Measurements from ENCODE around the gene BARX1. TPM values are rescaled to one million over a fixed set of nuclear protein-coding genes. Genes with fewer than 3 reads are reported as not detected.

BARX1 gene
- total RNA-seq, 1 donor from 2014 or later = not detected

DNA sequence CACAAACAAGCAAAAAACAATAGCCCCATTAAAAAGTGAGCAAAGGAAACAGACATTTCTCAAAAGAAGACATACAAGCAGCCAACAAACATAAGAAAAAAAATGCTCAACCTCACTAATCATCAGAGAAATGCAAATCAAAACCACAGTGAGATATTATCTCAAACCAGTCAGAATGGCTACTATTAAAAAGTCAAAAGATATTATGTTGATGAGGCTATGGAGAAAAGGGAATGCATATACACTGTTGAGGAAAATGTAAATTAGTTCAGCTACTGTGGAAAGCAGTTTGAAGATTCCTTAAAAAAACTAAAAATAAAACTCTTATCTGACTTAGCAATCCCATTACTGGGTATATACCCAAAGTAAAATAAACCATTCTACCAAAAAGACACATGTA lies 28.7 kb upstream of the BARX1 start:
- TF ChIP-seq, protein P1, sequence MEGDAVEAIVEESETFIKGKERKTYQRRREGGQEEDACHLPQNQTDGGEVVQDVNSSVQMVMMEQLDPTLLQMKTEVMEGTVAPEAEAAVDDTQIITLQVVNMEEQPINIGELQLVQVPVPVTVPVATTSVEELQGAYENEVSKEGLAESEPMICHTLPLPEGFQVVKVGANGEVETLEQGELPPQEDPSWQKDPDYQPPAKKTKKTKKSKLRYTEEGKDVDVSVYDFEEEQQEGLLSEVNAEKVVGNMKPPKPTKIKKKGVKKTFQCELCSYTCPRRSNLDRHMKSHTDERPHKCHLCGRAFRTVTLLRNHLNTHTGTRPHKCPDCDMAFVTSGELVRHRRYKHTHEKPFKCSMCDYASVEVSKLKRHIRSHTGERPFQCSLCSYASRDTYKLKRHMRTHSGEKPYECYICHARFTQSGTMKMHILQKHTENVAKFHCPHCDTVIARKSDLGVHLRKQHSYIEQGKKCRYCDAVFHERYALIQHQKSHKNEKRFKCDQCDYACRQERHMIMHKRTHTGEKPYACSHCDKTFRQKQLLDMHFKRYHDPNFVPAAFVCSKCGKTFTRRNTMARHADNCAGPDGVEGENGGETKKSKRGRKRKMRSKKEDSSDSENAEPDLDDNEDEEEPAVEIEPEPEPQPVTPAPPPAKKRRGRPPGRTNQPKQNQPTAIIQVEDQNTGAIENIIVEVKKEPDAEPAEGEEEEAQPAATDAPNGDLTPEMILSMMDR (IDR thresholded peaks at IDR 0.05) = no peak

DNA sequence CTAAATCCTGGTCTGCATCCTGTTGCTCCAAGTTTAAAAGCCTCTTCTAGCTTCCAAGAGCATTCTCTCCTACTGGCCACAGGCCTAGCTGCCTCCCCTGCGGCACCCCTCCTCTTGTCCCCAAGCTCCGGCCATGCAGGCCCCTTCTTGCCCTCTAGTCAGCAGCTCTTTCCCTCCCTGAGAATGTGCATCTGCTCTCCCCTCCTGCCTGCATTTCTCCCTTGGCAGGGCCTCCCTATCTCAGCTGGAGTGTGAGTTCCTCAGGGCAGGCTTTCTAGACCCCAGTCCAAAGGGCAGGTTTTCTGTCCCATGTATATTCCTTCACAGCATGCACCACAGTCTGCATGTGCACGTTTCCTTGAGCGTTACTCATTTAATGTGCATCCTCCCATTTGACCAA lies 24.6 kb upstream of the BARX1 start:
- peaks cover 57% of the 10 kb centered on the region for H3K27me3 Mint-ChIP-seq
- DNase-seq (no peak), ATAC-seq (ENCODE audit: low read depth) (no peak)
- TF ChIP-seq, protein P1 (IDR thresholded peaks at IDR 0.05) = no peak
- no peaks in the 10 kb centered on the region for H3K4me1 Mint-ChIP-seq
- POLR2A ChIA-PET = no interaction called here
- H3K27ac Mint-ChIP-seq = no peak overlapping the region
- H3K36me3 Mint-ChIP-seq (ENCODE audit: low read depth) = no peaks in the 10 kb centered on the region
- intact Hi-C loops (cut with micrococcal nuclease) = no loop called here
- H3K4me3 Mint-ChIP-seq = no peak overlapping the region
- peaks cover 3% of the 10 kb centered on the region for H3K9me3 Mint-ChIP-seq
- CTCF ChIA-PET = no interaction called here

More for the DNA sequence above, 28.7 kb upstream of the BARX1 start:
- peaks cover 49% of the 10 kb centered on the region for H3K27me3 Mint-ChIP-seq
- H3K36me3 Mint-ChIP-seq (ENCODE audit: low read depth) = peaks cover 5% of the 10 kb centered on the region
- ATAC-seq (ENCODE audit: low read depth) = no peak
- no peak overlapping the region for H3K27ac Mint-ChIP-seq
- ChIA-PET CTCF (no interaction called here), POLR2A (no interaction called here)
- DNase-seq = no peak
- H3K9me3 Mint-ChIP-seq = peaks cover 23% of the 10 kb centered on the region
- no peaks in the 10 kb centered on the region for H3K4me1 Mint-ChIP-seq
- no peak overlapping the region for H3K4me3 Mint-ChIP-seq
- intact Hi-C loops (cut with micrococcal nuclease) = no loop called here

DNA sequence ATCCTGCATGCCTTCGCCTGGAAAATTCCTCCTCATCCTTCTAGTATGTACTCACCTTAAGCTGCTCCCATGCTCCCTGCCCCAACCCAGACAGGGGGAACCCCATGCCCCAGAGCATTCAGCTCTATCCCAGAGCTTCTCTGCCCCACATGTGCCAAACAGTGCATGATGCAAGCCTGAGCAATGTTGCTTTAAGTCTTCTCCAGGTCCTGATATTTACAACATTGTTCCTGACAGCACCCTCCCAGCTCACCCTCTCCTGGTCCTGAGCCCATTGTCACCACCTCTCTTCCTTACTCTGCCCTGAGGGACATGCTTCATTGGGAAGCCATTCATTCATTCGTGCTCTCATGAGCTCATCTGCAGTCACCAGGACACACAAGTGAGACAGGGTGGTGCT lies 23.4 kb upstream of the BARX1 start:
- H3K36me3 Mint-ChIP-seq (ENCODE audit: low read depth) = no peaks in the 10 kb centered on the region
- H3K4me3 Mint-ChIP-seq = no peak overlapping the region
- TF ChIP-seq, protein P1 (IDR thresholded peaks at IDR 0.05) = no peak
- H3K9me3 Mint-ChIP-seq = peaks cover 2% of the 10 kb centered on the region
- intact Hi-C loops (cut with micrococcal nuclease) = no loop called here
- POLR2A ChIA-PET = no interaction called here
- DNase-seq (no peak), ATAC-seq (ENCODE audit: low read depth) (no peak)
- no peak overlapping the region for H3K27ac Mint-ChIP-seq
- CTCF ChIA-PET = no interaction called here
- peaks cover 53% of the 10 kb centered on the region for H3K27me3 Mint-ChIP-seq
- no peaks in the 10 kb centered on the region for H3K4me1 Mint-ChIP-seq

DNA sequence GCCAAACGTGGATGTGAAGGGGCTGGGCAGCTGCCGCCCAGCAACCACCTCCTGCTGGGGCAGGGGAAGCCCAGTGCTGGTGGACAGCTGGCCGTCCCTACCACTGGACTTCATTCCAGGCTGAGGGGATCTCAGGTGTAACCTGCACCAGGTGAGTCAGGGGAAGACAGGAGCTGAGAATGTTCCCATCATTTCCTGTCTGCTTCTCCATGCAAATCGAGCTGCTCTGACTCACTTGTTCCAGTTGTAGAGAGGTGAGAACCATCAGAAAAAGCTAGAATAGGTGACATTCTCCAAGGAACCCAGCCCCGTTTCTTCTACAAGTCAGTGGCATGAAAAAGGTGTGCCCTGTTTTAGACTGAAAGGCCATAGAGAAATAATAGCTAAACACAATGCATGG lies 21.8 kb upstream of the BARX1 start:
- ChIA-PET POLR2A (no interaction called here), CTCF (no interaction called here)
- no peak overlapping the region for H3K4me3 Mint-ChIP-seq
- DNase-seq (no peak), ATAC-seq (ENCODE audit: low read depth) (no peak)
- intact Hi-C loops (cut with micrococcal nuclease) = no loop called here
- H3K9me3 Mint-ChIP-seq = peaks cover 11% of the 10 kb centered on the region
- no peak overlapping the region for H3K27ac Mint-ChIP-seq
- TF ChIP-seq, protein P1 (IDR thresholded peaks at IDR 0.05) = no peak
- H3K27me3 Mint-ChIP-seq = peaks cover 46% of the 10 kb centered on the region
- H3K4me1 Mint-ChIP-seq = no peaks in the 10 kb centered on the region
- H3K36me3 Mint-ChIP-seq (ENCODE audit: low read depth) = no peaks in the 10 kb centered on the region

DNA sequence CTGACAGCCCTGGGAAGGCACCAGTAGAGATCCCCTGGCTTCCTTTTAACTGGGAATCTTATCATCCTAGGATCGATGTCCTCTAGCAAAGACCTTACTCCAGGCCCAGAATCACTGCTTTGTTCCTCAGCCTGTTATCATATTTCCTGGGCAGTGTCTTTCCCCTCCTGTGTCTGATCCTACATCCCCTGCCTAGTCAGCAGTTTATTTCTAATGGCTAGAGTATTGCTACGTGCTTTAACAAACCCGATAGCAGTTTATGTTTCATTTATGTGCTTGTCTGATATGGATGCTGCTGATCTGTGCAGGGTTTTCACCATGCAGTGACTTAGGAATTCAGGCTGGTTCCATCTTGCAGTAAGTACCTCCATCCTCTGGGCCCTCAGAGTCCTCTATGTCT lies 20.9 kb upstream of the BARX1 start:
- H3K27ac Mint-ChIP-seq = no peak overlapping the region
- no peak for DNase-seq
- ATAC-seq (ENCODE audit: low read depth) = no peak
- H3K27me3 Mint-ChIP-seq = peaks cover 41% of the 10 kb centered on the region
- ChIA-PET CTCF (no interaction called here), POLR2A (no interaction called here)
- H3K36me3 Mint-ChIP-seq (ENCODE audit: low read depth) = no peaks in the 10 kb centered on the region
- no peaks in the 10 kb centered on the region for H3K4me1 Mint-ChIP-seq
- intact Hi-C loops (cut with micrococcal nuclease) = no loop called here
- H3K9me3 Mint-ChIP-seq = peaks cover 11% of the 10 kb centered on the region
- H3K4me3 Mint-ChIP-seq = no peak overlapping the region
- TF ChIP-seq, protein P1 (IDR thresholded peaks at IDR 0.05) = no peak
